Pancreas (tissue), 10 donors: Measurements from ENCODE around the gene EVC. TPM values are rescaled to one million over a fixed set of nuclear protein-coding genes. Genes with fewer than 3 reads are reported as not detected.

Source experiments
- ATAC-seq, 4 donors: fragments of 200-7000 bp; cut with Tn5 transposase; one replicate each; pipeline versions ENCODE4 v1.8.0 to v1.9.1; 2020; ENCODE audit warnings: mild to moderate bottlenecking in 4 of 4, moderate library complexity in 4 of 4
- DNase-seq, 6 donors: peaks; one replicate each; pipeline ENCODE4 v3.0.0-alpha.2; 2020
- FAIRE-seq: peaks from 2 replicates; lab custom pipeline; 2012; peaks lifted over from hg19 to GRCh38; lab: Jason Lieb, UNC
- H3K27ac ChIP-seq, 4 donors: fragments of 200-600 bp; sonication (generic); 1 replicate in 3 of 4; 2 replicates in 1 of 4; pipeline versions ENCODE4 v1.5.0 to v1.8.0; 2020
- H3K27me3 ChIP-seq, 4 donors: fragments of 200-600 bp; one replicate each; pipeline ENCODE4 v1.8.0; 2021
- H3K36me3 ChIP-seq, 3 donors: fragments of 200-600 bp; sonication (generic) in 1 of 3; one replicate each; pipeline versions ENCODE4 v1.5.0 to v1.8.0; 2020 to 2021
- H3K4me1 ChIP-seq, 3 donors: fragments of 200-600 bp; one replicate each; pipeline ENCODE4 v1.8.0; 2021
- H3K4me3 ChIP-seq, 4 donors: fragments of 200-600 bp; sonication (generic) in 2 of 4; one replicate each; pipeline versions ENCODE4 v1.5.0 to v1.8.0; 2020 to 2021
- H3K9me3 ChIP-seq, 4 donors: fragments of 200-600 bp; one replicate each; pipeline ENCODE4 v1.8.0; 2021
- WGBS, 2 donors: extraction: QIAGEN DNeasy Blood & Tissue Kit; methylation state at CpG; one replicate each; pipeline ENCODE4 v1.1.7; 2013; 5-methylcytosine and 5-hydroxymethylcytosine counted together
- intact Hi-C, 3 donors: fragments of 100-400 bp; cut with DNase I; formaldehyde crosslinking; loops; one replicate each; pipeline versions ENCODE4 v1.11.1 to v1.14.2; 2022
- polyA plus RNA-seq, 2 donors: library from polyadenylated mRNA; stranded (reverse); fragments of 200-250 nt; gene quantifications; one replicate each; pipeline ENCODE4 v1.2.3, GENCODE V29; 2013
- total RNA-seq, 6 donors: library from RNA; stranded (reverse); fragmentation: NEBNext Ultra II Directional in 4 of 6; extraction: Animal tissue kit (Norgen Biotek cat#: 25700) in 4 of 6; gene quantifications; one replicate each; pipeline versions ENCODE4 v1.2.1 to v1.2.4, GENCODE V29; 2021 to 2023
- TF ChIP-seq, protein P1 (sequence below), 4 donors: fragments of 200-600 bp; sonication (generic) in 3 of 4; IDR thresholded peaks; one replicate each; pipeline versions ENCODE4 v1.5.0 to v1.8.0; 2021; ENCODE audit warnings: antibody characterized with exemption in 4 of 4
- donor health status: healthy with polysubstance abuse.
- donor health status: DM: no; HTN: no; CAD: no; lungs with moderate emphysema.
- donor health status: DM: no; HTN: no; CAD: no.
- donor health status: control.
- donor health status: control.
- donor health status: Bipolar disorder and iron deficiency.
- donor health status: DM: yes; HTN: yes; CAD: no.
- donor health status: DM: no; HTN: no; CAD: no.
- donor health status: DM: no; HTN: no; CAD: no.
- donor health status: DM: yes; HTN: yes; CAD: no.

Gene EVC
- total and polyA plus RNA-seq, 8 donors, result 2.8 to 17.8 (median 11.9) TPM

DNA sequence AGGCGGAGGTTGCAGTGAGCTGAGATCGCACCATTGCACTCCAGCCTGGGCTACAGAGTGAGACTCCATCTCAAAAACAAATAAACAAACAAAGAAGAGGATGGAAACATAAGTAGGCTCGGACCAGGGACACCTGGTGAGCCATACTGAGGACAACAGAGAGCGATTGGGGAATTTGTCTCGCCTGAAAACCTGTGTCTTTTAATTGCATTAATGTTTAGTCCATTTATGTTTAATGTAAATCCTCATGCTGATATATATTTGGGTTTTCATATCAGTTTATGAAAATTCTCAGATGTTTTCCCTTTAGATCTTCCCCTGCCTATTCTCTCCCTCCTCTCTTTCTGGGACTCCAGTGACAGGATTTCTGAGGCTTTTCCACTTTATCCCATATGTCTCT lies 84.6 kb downstream of the EVC start:
- DNase-seq (no peak), ATAC-seq (no peak), FAIRE-seq (no peak)
- Histone ChIP-seq H3K9me3 (no peaks in the 10 kb centered on the region), H3K4me1 (no peaks in the 10 kb centered on the region), H3K4me3 (no peak overlapping the region), H3K27ac (no peak overlapping the region), H3K36me3 (peaks cover 0 to 23% (median 2%) of the 10 kb centered on the region in 3 donors), H3K27me3 (no peaks in the 10 kb centered on the region)
- TF ChIP-seq, protein P1, sequence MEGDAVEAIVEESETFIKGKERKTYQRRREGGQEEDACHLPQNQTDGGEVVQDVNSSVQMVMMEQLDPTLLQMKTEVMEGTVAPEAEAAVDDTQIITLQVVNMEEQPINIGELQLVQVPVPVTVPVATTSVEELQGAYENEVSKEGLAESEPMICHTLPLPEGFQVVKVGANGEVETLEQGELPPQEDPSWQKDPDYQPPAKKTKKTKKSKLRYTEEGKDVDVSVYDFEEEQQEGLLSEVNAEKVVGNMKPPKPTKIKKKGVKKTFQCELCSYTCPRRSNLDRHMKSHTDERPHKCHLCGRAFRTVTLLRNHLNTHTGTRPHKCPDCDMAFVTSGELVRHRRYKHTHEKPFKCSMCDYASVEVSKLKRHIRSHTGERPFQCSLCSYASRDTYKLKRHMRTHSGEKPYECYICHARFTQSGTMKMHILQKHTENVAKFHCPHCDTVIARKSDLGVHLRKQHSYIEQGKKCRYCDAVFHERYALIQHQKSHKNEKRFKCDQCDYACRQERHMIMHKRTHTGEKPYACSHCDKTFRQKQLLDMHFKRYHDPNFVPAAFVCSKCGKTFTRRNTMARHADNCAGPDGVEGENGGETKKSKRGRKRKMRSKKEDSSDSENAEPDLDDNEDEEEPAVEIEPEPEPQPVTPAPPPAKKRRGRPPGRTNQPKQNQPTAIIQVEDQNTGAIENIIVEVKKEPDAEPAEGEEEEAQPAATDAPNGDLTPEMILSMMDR (IDR thresholded peaks at IDR 0.05), result no peak
- WGBS, 2 donors, result 95 to 96% methylated on average over 5 of the region's 5 CpGs
- intact Hi-C loops, result no loop called here

DNA sequence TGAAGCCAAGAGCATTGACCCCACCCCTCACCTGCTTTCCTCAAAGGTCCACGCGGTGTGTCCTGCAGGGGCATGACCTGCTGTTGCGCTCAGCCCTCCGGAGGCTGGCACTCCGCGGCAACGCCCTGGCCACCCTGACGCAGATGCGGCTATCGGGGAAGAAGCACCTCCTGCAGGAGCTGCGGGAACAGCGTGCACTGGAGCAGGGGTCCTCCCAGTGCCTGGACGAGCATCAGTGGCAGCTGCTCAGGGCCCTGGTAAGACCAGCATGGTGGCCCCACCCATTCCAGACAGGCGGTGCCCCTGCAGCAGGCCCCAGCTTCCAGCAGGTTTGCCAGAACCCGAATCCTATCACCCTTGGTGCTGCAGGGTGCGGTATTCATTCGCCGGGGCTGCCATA lies 86.0 kb downstream of the EVC start:
- intact Hi-C loops, result no loop called here
- DNase-seq (peak in 1 of 6 donors; percentile 61), ATAC-seq (no peak), FAIRE-seq (no peak)
- H3K36me3 ChIP-seq, result peaks cover 0 to 25% (median 2%) of the 10 kb centered on the region in 3 donors
- WGBS, 2 donors, result 92 to 96% methylated on average over 16 to 18 of the region's 18 CpGs
- H3K4me3 ChIP-seq, result no peak overlapping the region
- no peak overlapping the region for H3K27ac ChIP-seq
- H3K9me3 ChIP-seq, result no peaks in the 10 kb centered on the region
- H3K27me3 ChIP-seq, result no peaks in the 10 kb centered on the region
- no peaks in the 10 kb centered on the region for H3K4me1 ChIP-seq
- TF ChIP-seq, protein P1 (IDR thresholded peaks at IDR 0.05), result no peak

DNA sequence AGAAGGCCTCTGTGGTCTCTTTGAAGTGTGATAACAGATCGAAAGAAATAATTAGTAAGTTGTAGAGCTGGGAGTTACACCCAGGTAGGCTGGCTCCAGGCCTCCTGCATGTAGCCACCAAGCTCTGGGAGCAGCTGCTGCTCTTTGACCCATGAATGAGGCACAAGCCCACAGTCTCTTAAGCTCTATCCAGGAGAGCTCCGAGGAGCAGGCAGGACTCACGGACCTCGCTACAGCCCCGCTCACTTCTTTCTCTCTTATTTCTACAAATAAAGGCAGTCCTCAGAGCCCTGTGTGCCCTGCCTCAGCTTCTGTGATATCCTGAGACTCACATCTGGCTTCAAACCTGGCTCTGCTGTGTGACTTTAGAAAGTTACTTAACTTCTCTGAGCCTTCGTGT lies 86.9 kb downstream of the EVC start:
- DNase-seq, result no peak
- WGBS, 2 donors, result 90 to 97% methylated on average over 6 of the region's 6 CpGs
- peaks cover 0 to 28% (median 2%) of the 10 kb centered on the region in 3 donors for H3K36me3 ChIP-seq
- H3K27ac ChIP-seq, result no peak overlapping the region
- no peak for FAIRE-seq
- H3K4me1 ChIP-seq, result no peaks in the 10 kb centered on the region
- no peak for ATAC-seq
- no peak overlapping the region for H3K4me3 ChIP-seq
- intact Hi-C loops, result no loop called here
- H3K27me3 ChIP-seq, result no peaks in the 10 kb centered on the region
- H3K9me3 ChIP-seq, result no peaks in the 10 kb centered on the region
- TF ChIP-seq, protein P1 (IDR thresholded peaks at IDR 0.05), result no peak

DNA sequence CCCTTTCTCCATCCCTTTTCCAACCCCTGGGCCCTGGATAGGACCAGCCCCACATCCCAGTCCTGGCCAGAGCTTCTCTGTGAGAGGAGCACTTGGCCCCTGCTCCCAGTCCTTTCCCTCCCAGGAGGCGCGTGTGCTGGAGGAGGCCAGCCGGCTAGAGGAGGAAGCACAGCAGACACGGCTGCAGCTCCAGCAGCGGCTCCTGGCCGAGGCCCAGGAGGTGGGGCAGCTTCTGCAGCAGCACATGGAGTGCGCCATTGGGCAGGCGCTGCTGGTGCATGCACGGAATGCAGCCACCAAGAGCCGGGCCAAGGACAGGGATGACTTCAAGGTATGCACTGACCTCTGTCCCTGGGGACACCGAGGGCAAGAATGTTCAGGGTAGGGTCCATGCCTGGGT lies 87.5 kb downstream of the EVC start:
- no peaks in the 10 kb centered on the region for H3K9me3 ChIP-seq
- no peak overlapping the region for H3K4me3 ChIP-seq
- H3K27ac ChIP-seq, result no peak overlapping the region
- ATAC-seq (no peak), FAIRE-seq (no peak), DNase-seq (no peak)
- H3K36me3 ChIP-seq, result peaks cover 0 to 28% (median 2%) of the 10 kb centered on the region in 3 donors
- intact Hi-C loops, result no loop called here
- WGBS, 2 donors, result 82 to 86% methylated on average over 11 of the region's 11 CpGs
- no peaks in the 10 kb centered on the region for H3K4me1 ChIP-seq
- TF ChIP-seq, protein P1 (IDR thresholded peaks at IDR 0.05), result no peak
- no peaks in the 10 kb centered on the region for H3K27me3 ChIP-seq

DNA sequence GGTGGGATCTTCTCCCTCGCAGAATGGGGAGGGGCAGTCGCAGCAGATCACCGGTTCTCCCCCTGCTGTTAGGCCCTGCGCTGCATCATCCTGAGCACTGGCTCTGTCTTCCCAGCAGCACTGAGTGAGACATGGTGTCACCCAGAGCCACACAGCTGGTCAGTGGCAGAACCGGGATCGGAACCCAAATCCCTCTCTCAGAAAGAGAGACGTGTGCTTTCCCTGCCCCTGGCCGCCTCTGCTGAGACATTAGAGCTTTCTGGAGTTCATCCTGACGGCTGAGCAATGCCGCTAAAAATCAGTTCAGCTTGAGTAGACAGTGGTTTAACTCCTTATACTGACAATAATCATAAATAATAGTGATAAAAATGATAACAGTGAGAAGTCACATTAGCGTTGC lies 87.9 kb downstream of the EVC start:
- TF ChIP-seq, protein P1 (IDR thresholded peaks at IDR 0.05), result no peak
- no peak for FAIRE-seq

More for the DNA sequence above, 87.9 kb downstream of the EVC start:
- H3K36me3 ChIP-seq, result peaks cover 0 to 28% (median 2%) of the 10 kb centered on the region in 3 donors
- DNase-seq (no peak), ATAC-seq (no peak)
- WGBS, 2 donors, result 93 to 95% methylated on average over 11 of the region's 11 CpGs
- intact Hi-C loops, result no loop called here
- no peaks in the 10 kb centered on the region for H3K4me1 ChIP-seq
- no peaks in the 10 kb centered on the region for H3K9me3 ChIP-seq
- no peaks in the 10 kb centered on the region for H3K27me3 ChIP-seq
- no peak overlapping the region for H3K27ac ChIP-seq
- H3K4me3 ChIP-seq, result no peak overlapping the region
